HT1080 (cell line): ENCODE data around the gene ZDHHC11. TPM values are rescaled to one million over a fixed set of nuclear protein-coding genes. Genes with fewer than 3 reads are reported as not detected.
"Not testable (repeated sequence)": the region's sequence is repeated elsewhere in the genome, so short reads cannot be mapped to it uniquely, and the experiment has no call there.

Experiments
- DNase-seq: peaks from one replicate; pipeline ENCODE4 v3.0.0-alpha.2; 2015; ENCODE audit warnings: low read depth
- total RNA-seq: library from RNA; depleted of rRNA; stranded (reverse); fragments of >200 nt; shearing (Covaris generic); gene quantifications from 2 replicates; pipeline ENCODE4 v1.2.3, GENCODE V29; 2014; rRNA removed

The ZDHHC11 gene
- total RNA-seq, 1 experiment from 2014 or later: 6.9 TPM

- DNase-seq: not testable (repeated sequence)
These were observed 102.5 kb downstream of the ZDHHC11 start for GRCh38 chr5:748011-748980.

GRCh38 chr5:747303-747844, 103.4 kb downstream of the ZDHHC11 start:
- not testable (repeated sequence) for DNase-seq

- DNase-seq: no peak
These were observed 104.5 kb downstream of the ZDHHC11 start for GRCh38 chr5:746258-746761.

Other genes starting within 250 kb of the ZDHHC11 start
- gene CEP72, start 238.6 kb downstream of the ZDHHC11 start, total RNA-seq: 16.0 and 17.5 TPM in 2 replicates
- gene TPPP, start 157.6 kb downstream of the ZDHHC11 start, total RNA-seq: 0.18 and 0.37 TPM in 2 replicates
- 0.40 TPM in 1 of 2 replicates, not detected in the other for gene ZDHHC11B, start 66.3 kb downstream of the ZDHHC11 start, total RNA-seq
- gene BRD9, start 41.8 kb upstream of the ZDHHC11 start, total RNA-seq: 49.2 and 52.7 TPM in 2 replicates
- gene TRIP13, start 41.9 kb upstream of the ZDHHC11 start, total RNA-seq: 190 and 220 TPM in 2 replicates
- not detected in 2 replicates for gene NKD2, start 157.8 kb upstream of the ZDHHC11 start, total RNA-seq